ENCODE results near the gene GNLY. TPM values are rescaled to one million over a fixed set of nuclear protein-coding genes. Genes with fewer than 3 reads are reported as not detected.

GNLY gene
- total and polyA plus RNA-seq, 2 donors (not counting 3 experiments of a cell fraction or from before 2014, with no cell fraction given), result not detected

GRCh38 chr2:85650456-85650855, 43.7 kb upstream of the GNLY start:
- dilution Hi-C loops (cut with MboI; ENCODE audit: extremely low pct_ligation_motif_present, low sequenced_read_pairs) (no loop called here), intact Hi-C loops (cut with micrococcal nuclease) (no loop called here)
- Histone ChIP-seq H3K9me1 (replicated peaks; ENCODE audit: control insufficient read depth, extremely low read depth, insufficient read depth, low read length) (no peaks in the 10 kb centered on the region), H4K20me1 (replicated peaks; ENCODE audit: control insufficient read depth, extremely low read depth, insufficient read depth, low read length) (no peaks in the 10 kb centered on the region), H3K4me3 (replicated peaks in 1 of 3; ENCODE audit: insufficient read depth in 1 of 3, low read depth in 1 of 3, low read length in 3 of 3) (no peak overlapping the region), H3K27ac (ENCODE audit: insufficient read depth, low read depth, low read length) (no peak overlapping the region), H3K36me3 (ENCODE audit: control insufficient read depth in 2 of 2, extremely low read depth in 1 of 2, insufficient read depth in 2 of 2, low read length in 2 of 2) (peaks cover 7 to 21% of the 10 kb centered on the region in 2 experiments), H3K9ac (replicated peaks; ENCODE audit: extremely low read depth, insufficient read depth, low read length) (no peak overlapping the region), H3K9me3 (replicated peaks; ENCODE audit: control insufficient read depth, insufficient read depth, low read length) (no peaks in the 10 kb centered on the region), H3K4me2 (ENCODE audit: insufficient read depth, low read length) (no peak overlapping the region), H3K79me2 (ENCODE audit: control insufficient read depth, insufficient read depth, low read length) (no peaks in the 10 kb centered on the region), H3K4me1 (ENCODE audit: control insufficient read depth, extremely low read depth, insufficient read depth, low read length) (peaks cover 16% of the 10 kb centered on the region), H2AFZ (ENCODE audit: low read depth, low read length) (no peak overlapping the region), H3K27me3 (ENCODE audit: control insufficient read depth in 2 of 2, insufficient read depth in 2 of 2, low read length in 2 of 2) (no peaks in the 10 kb centered on the region)
- BruUV-seq (replicated peaks), result no TSS peak
- FAIRE-seq (no peak), DNase-seq (ENCODE audit: low read depth, low spot score) (no peak)
- ChIA-PET CTCF (interaction anchor here (1.0 to 4.2 kb wide), 7 partner anchors 8 to 147 kb away, joined by 3 to 138 read pairs (median 27); no protein-coding TSS in a partner anchor), POLR2A (no interaction called here)
- TF ChIP-seq POLR2A (IDR thresholded peaks at IDR 0.05; ENCODE audit: low read depth, low read length), result no peak
- no peak for TF ChIP-seq MAX (IDR thresholded peaks at IDR 0.05; ENCODE audit: insufficient read depth, insufficient read length)
- TF ChIP-seq JUN (IDR thresholded peaks at IDR 0.05; ENCODE audit: borderline replicate concordance, insufficient read depth, insufficient read length, low read depth), result no peak
- TF ChIP-seq POLR2AphosphoS5 (IDR thresholded peaks at IDR 0.05; ENCODE audit: insufficient read depth, low read depth, low read length), result no peak
- TF ChIP-seq CTCF (IDR thresholded peaks at IDR 0.05; ENCODE audit: extremely low read depth in 1 of 2, insufficient read depth in 1 of 2, low read depth in 1 of 2, low read length in 2 of 2), result no peak
- TF ChIP-seq MYC (IDR thresholded peaks at IDR 0.05; ENCODE audit: low read depth, low read length), result no peak
- TF ChIP-seq GATA2 (IDR thresholded peaks at IDR 0.05; ENCODE audit: insufficient read depth, insufficient read length, low read depth, low read length), result no peak
- TF ChIP-seq FOS (IDR thresholded peaks at IDR 0.05; ENCODE audit: borderline replicate concordance, insufficient read depth, low read length), result no peak
- no peak for TF ChIP-seq EZH2 (IDR thresholded peaks at IDR 0.05; ENCODE audit: borderline replicate concordance, low read depth, low read length, severe bottlenecking)

All from endothelial cell of umbilical vein (primary cell).